ENCODE data around the gene S100A11. TPM values are rescaled to one million over a fixed set of nuclear protein-coding genes. Genes with fewer than 3 reads are reported as not detected.
"Not testable (repeated sequence)": the region's sequence is repeated elsewhere in the genome, so short reads cannot be mapped to it uniquely, and the experiment has no call there.

The S100A11 gene
- total and polyA plus RNA-seq, 9 of the 15 experiments (the other 6 are each of a cell fraction or from before 2014, with no cell fraction given) = 131 to 808 (median 235) TPM

- TF ChIP-seq RERE (CRISPR knock-in tag; IDR thresholded peaks at IDR 0.05; ENCODE audit: borderline replicate concordance) (no peak), NR0B1 (IDR thresholded peaks at IDR 0.05; ENCODE audit: partially characterized antibody) (no peak)
These were observed 48.0 kb upstream of the S100A11 start (continued) for GRCh38 chr1:152084853-152085252.

- CTCF ChIA-PET (ENCODE audit: low intra/inter-chr PET ratio); intact Hi-C loops (cut with micrococcal nuclease); in situ Hi-C loops (cut with MboI): not testable (repeated sequence)
These were observed 44.2 kb upstream of the S100A11 start for GRCh38 chr1:152081026-152081425.

GRCh38 chr1:152080494-152080893 is 43.7 kb upstream of the S100A11 start:
- H3K4me1 ChIP-seq (replicated peaks in 1 of 2; ENCODE audit: control insufficient read depth in 2 of 2, insufficient read depth in 2 of 2, low read length in 2 of 2); H4K20me1 ChIP-seq (replicated peaks; ENCODE audit: control insufficient read depth, insufficient read depth, low read length); H3K4me2 ChIP-seq (ENCODE audit: insufficient read depth, low read length); in situ Hi-C loops (cut with MboI); ATAC-seq; FAIRE-seq; intact Hi-C loops (cut with micrococcal nuclease); H3K9me3 ChIP-seq (replicated peaks; ENCODE audit: control insufficient read depth, insufficient read depth, low read depth, low read length); H3K4me3 ChIP-seq; H3K9me1 ChIP-seq (ENCODE audit: control insufficient read depth, insufficient read depth, low read length); H3K27ac ChIP-seq (ENCODE audit: extremely low read depth, low read depth, low read length); POLR2A ChIA-PET; H3K36me3 ChIP-seq (ENCODE audit: control insufficient read depth, insufficient read depth, low read length); H3K79me2 ChIP-seq (ENCODE audit: control insufficient read depth, insufficient read depth, low read length); DNase-seq (ENCODE audit: extremely low read depth in 1 of 4, low spot score in 3 of 4); CTCF ChIA-PET (ENCODE audit: low intra/inter-chr PET ratio); H3K9ac ChIP-seq (ENCODE audit: insufficient read depth in 1 of 2, low read depth in 2 of 2, low read length in 2 of 2); BruUV-seq (replicated peaks); H2AFZ ChIP-seq (ENCODE audit: low read depth, low read length): not testable (repeated sequence)
- WGBS (ENCODE audit: insufficient coverage, low coverage, missing lambda C conversion rate) = 0% methylated on average over 14 of the region's 17 CpGs
- H3K27me3 ChIP-seq (ENCODE audit: control insufficient read depth in 2 of 2, insufficient read depth in 2 of 2, low read length in 2 of 2) = peaks cover 7 to 11% of the 10 kb centered on the region in 2 experiments; a peak in 4 of 5 replicates

More at GRCh38 chr1:152081026-152081425, 44.2 kb upstream of the S100A11 start:
- H3K79me2 ChIP-seq (ENCODE audit: control insufficient read depth, insufficient read depth, low read length); H2AFZ ChIP-seq (ENCODE audit: low read depth, low read length); DNase-seq (ENCODE audit: extremely low read depth in 1 of 4, low spot score in 3 of 4); H3K4me2 ChIP-seq (ENCODE audit: insufficient read depth, low read length); H3K27ac ChIP-seq (ENCODE audit: extremely low read depth, low read depth, low read length); H3K9me3 ChIP-seq (replicated peaks; ENCODE audit: control insufficient read depth, insufficient read depth, low read depth, low read length); H3K9me1 ChIP-seq (ENCODE audit: control insufficient read depth, insufficient read depth, low read length); H4K20me1 ChIP-seq (replicated peaks; ENCODE audit: control insufficient read depth, insufficient read depth, low read length); BruUV-seq (replicated peaks); H3K9ac ChIP-seq (ENCODE audit: insufficient read depth in 1 of 2, low read depth in 2 of 2, low read length in 2 of 2); ATAC-seq; FAIRE-seq; POLR2A ChIA-PET; H3K4me1 ChIP-seq (replicated peaks in 1 of 2; ENCODE audit: control insufficient read depth in 2 of 2, insufficient read depth in 2 of 2, low read length in 2 of 2); H3K36me3 ChIP-seq (ENCODE audit: control insufficient read depth, insufficient read depth, low read length); H3K4me3 ChIP-seq: not testable (repeated sequence)
- 0% methylated on average over 10 of the region's 17 CpGs for WGBS (ENCODE audit: insufficient coverage, low coverage, missing lambda C conversion rate)
- peaks cover 7 to 11% of the 10 kb centered on the region in 2 experiments; a peak in 4 of 5 replicates for H3K27me3 ChIP-seq (ENCODE audit: control insufficient read depth in 2 of 2, insufficient read depth in 2 of 2, low read length in 2 of 2)
